ENCODE data around the gene ZMIZ2. TPM values are rescaled to one million over a fixed set of nuclear protein-coding genes. Genes with fewer than 3 reads are reported as not detected.
"Not testable (repeated sequence)": the region's sequence is repeated elsewhere in the genome, so short reads cannot be mapped to it uniquely, and the experiment has no call there.

ZMIZ2 gene
- polyA plus RNA-seq, 3 donors: 1.9 to 72.8 (median 3.3) TPM

GRCh38 chr7:44784364-44784763, 35.7 kb downstream of the ZMIZ2 start:
- no peaks in the 10 kb centered on the region for H3K36me3 Mint-ChIP-seq
- H3K27me3 Mint-ChIP-seq (ENCODE audit: low read depth in 3 of 3): peaks cover 0 to 1% (median 0%) of the 10 kb centered on the region in 3 donors
- Histone ChIP-seq H3K79me2 (ENCODE audit: insufficient read depth, low read length) (no peaks in the 10 kb centered on the region), H3K27me3 (ENCODE audit: control insufficient read depth in 2 of 2, insufficient read depth in 2 of 2, low read length in 2 of 2) (no peaks in the 10 kb centered on the region), H3K4me2 (replicated peaks; ENCODE audit: extremely low read depth, low read length, poor library complexity, severe bottlenecking) (no peak overlapping the region), H3K9me3 (replicated peaks in 1 of 2; ENCODE audit: control insufficient read depth in 1 of 2, insufficient read depth in 1 of 2, low read length in 2 of 2) (peaks cover 0 to 10% of the 10 kb centered on the region in 2 donors), H3K36me3 (replicated peaks in 1 of 2; ENCODE audit: control insufficient read depth in 1 of 2, insufficient read depth in 2 of 2, low read length in 2 of 2) (no peaks in the 10 kb centered on the region), H4K20me1 (ENCODE audit: insufficient read depth, low read length) (no peaks in the 10 kb centered on the region), H2AFZ (ENCODE audit: insufficient read depth, low read depth, low read length, poor library complexity, severe bottlenecking) (no peak overlapping the region), H3K4me3 (replicated peaks in 1 of 3; ENCODE audit: low read depth in 2 of 3, low read length in 3 of 3) (no peak overlapping the region), H3K4me1 (ENCODE audit: control insufficient read depth in 1 of 2, insufficient read depth in 2 of 2, low read length in 2 of 2) (no peaks in the 10 kb centered on the region), H3K9ac (ENCODE audit: insufficient read depth, low read length, poor library complexity, severe bottlenecking) (no peak overlapping the region), H3K27ac (ENCODE audit: low read depth in 1 of 2, low read length in 2 of 2) (no peak overlapping the region)
- peaks cover 4 to 11% (median 7%) of the 10 kb centered on the region in 7 donors for H3K9me3 Mint-ChIP-seq
- TF ChIP-seq CTCF (IDR thresholded peaks at IDR 0.05): no peak
- no peak overlapping the region for H3K27ac Mint-ChIP-seq
- no peak for DNase-seq
- intact Hi-C loops (cut with micrococcal nuclease): no loop called here
- H3K4me1 Mint-ChIP-seq: no peaks in the 10 kb centered on the region
- WGBS (ENCODE audit: insufficient coverage): 78% methylated on average over 1 of the region's 1 CpG
- no peak overlapping the region for H3K4me3 Mint-ChIP-seq

GRCh38 chr7:44785218-44785617, 36.6 kb downstream of the ZMIZ2 start:
- DNase-seq; H3K79me2 ChIP-seq (ENCODE audit: insufficient read depth, low read length); H3K27ac Mint-ChIP-seq; H2AFZ ChIP-seq (ENCODE audit: insufficient read depth, low read depth, low read length, poor library complexity, severe bottlenecking); H3K4me1 Mint-ChIP-seq; intact Hi-C loops (cut with micrococcal nuclease); H3K4me2 ChIP-seq (replicated peaks; ENCODE audit: extremely low read depth, low read length, poor library complexity, severe bottlenecking); H3K36me3 ChIP-seq (replicated peaks in 1 of 2; ENCODE audit: control insufficient read depth in 1 of 2, insufficient read depth in 2 of 2, low read length in 2 of 2); H3K27ac ChIP-seq (ENCODE audit: low read depth in 1 of 2, low read length in 2 of 2); H3K36me3 Mint-ChIP-seq; H3K4me3 Mint-ChIP-seq; H3K27me3 ChIP-seq (ENCODE audit: control insufficient read depth in 2 of 2, insufficient read depth in 2 of 2, low read length in 2 of 2); H3K4me1 ChIP-seq (ENCODE audit: control insufficient read depth in 1 of 2, insufficient read depth in 2 of 2, low read length in 2 of 2); H3K9ac ChIP-seq (ENCODE audit: insufficient read depth, low read length, poor library complexity, severe bottlenecking); H3K4me3 ChIP-seq (replicated peaks in 1 of 3; ENCODE audit: low read depth in 2 of 3, low read length in 3 of 3); H4K20me1 ChIP-seq (ENCODE audit: insufficient read depth, low read length); H3K27me3 Mint-ChIP-seq (ENCODE audit: low read depth in 3 of 3): not testable (repeated sequence)
- WGBS (ENCODE audit: insufficient coverage): 90% methylated on average over 3 of the region's 3 CpGs
- H3K9me3 Mint-ChIP-seq: peaks cover 4 to 11% (median 7%) of the 10 kb centered on the region in 7 donors
- peaks cover 0 to 10% of the 10 kb centered on the region in 2 donors for H3K9me3 ChIP-seq (replicated peaks in 1 of 2; ENCODE audit: control insufficient read depth in 1 of 2, insufficient read depth in 1 of 2, low read length in 2 of 2)
